GM21515 (cell line): ENCODE measurements around the gene DDB1.
A peak's percentile ranks its signal among the peaks of the same experiment; 100 is the strongest.

ENCODE experiments used
- ATAC-seq: cut with Tn5 transposase; IDR thresholded peaks from one replicate; pipeline ENCODE4 v1.9.1; 2021; ENCODE audit not compliant: unreplicated experiment

Gene DDB1

DNA sequence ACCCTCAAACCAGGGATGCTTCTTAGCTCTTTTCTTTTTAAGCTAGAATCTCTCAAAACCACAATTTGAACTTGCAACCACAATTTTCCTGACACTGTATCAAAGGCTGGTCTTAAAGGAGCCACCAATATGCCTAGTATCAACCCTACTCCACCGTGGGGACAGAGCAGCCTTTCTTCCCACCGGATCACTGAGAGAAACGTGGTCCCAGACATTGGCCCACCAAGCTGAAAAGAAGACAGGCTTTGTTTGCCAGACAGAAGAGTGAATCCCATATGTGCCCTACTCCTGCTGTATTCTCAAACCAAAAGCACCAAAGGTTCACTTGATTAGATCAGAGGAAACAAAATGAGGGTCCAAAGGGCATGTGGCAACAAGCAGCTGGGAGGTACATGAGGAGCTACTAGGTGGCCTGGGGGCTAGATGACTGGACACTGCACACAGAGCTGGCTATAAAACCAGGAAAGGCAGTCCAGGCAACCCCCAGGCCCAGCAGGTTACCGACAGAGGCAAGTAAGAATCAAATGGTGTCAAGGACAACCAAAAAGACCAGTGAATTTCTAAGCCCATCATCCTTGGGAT is 34.2 kb downstream of the DDB1 start:
- no peak for ATAC-seq

DNA sequence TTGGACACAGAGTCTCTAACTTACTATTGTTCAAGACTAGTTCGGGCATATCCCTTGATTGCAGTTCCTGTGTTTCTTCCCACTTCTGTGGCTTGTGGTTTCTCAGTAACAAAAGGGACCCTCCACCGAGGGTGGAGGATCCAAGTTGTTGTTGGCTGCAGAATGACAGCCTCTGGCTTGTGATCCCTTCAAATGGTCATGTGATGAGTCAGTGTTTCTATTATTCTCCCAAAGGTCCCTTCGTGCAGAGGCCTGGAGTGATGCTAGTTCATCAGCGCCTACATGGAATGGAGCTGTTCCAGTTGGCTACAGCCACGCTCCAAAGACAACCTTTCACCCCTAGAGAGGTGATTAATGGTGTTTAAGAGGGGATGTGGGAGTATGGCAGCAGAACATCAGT is 35.2 kb downstream of the DDB1 start:
- no peak for ATAC-seq

DNA sequence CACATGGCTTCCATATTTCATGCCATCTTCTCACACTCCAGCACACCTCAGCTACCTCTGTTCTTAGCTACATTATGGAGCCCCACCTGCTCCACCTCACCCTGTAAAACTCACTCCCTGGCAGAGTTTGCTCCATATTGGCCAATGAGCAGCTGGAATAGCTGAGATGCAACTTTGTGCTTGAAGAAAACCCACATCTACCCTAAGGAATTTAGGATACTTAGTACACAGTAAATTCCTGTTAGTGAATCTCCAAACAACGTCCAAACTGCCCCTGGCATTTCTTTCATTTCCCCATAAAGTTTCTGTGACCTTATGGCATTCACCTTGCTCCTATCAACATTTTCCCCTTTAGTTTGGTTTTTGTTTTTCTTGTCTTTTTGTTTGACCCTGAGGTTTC is 35.6 kb downstream of the DDB1 start:
- ATAC-seq = no peak

DNA sequence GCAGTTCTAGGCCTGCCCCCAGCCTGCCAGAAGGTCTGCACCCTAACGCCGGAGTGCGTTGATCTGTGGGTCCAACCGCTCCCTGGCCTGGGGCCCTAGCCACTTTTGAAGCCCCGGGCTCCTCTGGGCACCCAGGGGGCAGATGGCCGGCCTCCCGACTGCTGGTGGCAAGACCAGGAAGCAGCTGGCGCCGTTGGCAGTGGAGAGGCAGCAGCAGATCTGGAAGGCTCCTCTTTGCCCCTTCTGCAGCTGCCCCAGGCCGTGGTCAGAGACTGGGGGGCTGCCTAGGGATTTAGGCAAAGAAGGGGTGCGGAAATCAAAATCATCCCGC is 37.3 kb downstream of the DDB1 start:
- ATAC-seq = no peak

DNA sequence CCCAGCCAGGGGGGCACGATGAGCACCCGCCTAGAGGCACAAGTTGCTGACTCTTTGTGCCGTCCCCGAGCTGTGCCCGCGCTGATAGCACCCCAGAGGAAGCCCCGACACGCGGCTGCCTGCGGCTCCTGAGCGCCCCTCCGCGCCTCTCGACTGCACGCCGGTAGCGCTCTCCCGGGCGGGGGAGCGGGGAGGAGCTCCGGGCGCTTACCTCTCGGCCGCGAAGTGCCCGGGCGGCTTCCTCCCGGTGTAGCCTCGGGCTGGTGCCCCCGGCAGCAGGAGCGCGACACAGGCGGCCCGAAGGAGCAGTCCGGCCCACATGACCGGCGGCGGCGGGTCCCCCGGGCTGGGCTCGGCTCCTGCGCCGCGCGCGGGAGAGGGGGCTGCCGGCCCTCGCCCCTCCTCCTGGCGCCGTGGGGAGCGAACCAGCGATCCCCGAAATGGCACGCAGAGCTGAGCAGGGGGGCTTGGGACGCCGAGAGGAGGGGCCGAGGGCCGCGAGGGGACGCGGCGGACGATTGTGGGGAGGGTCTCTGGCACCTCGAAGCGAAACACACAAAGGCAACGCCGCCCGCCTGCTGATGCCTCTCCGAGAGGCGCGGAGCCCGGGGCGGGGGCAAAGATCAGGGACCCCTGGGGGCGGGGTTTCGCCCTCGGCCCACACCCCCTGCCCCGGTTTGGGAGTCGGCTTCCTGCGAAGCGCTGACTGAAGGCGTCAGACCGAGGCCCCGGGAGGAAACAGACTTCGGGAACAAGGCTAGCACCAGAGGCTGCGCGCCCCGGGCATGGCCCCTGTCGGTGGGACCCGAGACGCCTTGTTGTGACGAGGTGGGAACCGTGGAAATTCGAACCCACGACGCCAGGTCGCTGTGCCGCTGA is 37.9 kb downstream of the DDB1 start, which contains the start of gene VWCE:
Gene VWCE, minus strand, starts transcription at position 600 of the 879 bp plus-strand sequence. Its CDS starts 279 bp downstream, at position 321.
- peak; percentile 67 for ATAC-seq

DNA sequence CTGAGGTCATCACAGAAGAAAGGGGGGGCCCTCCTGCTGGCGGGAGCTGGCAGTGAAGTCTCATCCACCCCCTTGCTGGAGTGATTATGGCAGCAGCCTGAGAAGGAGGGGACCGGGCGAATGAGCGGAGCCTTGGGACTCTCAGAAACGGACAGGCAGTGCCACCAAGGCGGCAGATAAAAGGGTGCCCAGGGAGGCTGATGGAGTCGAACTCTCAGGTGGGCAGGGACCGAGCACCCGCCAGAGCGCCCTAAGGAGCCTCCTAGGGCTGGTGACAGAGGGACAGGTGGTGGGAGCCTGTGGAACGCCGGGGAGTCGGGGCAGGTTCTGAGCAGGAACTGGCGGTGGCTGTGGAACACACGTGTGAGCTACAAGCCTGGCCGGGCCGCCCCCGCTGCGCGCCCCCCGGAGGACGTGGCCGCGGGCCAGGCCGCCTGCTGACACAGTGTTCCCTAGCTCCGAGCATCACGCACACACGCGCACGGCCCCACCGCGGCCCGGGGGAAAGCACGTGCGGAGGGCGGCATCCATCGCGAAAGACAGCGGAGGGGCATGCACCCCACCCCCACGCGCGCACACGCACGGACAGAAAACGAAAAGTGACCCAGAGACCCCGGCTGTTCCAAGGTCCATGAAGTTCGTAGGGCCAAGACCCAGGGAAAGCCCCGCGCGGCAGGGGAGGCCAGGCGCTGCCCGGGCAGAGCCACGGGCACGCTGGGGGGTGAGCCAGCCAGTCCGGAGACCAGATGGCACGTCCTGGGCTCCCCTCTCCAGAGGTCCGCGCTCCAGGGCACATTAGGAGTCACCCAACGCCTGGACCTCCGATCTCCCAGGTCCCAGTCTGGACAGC is 38.8 kb downstream of the DDB1 start:
- ATAC-seq = peak; percentile 28

DNA sequence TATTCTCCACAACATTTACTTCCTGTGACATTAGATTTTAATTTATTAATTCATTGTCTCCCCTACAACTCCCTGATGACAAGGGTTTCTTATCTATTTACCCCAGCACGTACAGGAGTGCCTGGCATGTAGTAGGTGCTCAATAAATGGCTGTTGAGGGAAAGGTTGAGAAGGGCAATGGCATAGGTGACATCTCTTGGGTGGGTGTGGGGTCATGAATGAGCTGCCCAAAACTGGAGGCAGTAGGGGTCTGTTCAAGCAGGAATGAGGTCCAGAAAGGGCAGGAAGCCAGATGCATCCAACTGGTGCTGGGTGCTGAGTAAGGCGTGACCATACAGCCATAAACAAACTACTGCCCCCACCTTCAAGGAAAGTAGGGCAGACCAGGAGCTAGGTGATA is 40.5 kb downstream of the DDB1 start:
- ATAC-seq = no peak

DNA sequence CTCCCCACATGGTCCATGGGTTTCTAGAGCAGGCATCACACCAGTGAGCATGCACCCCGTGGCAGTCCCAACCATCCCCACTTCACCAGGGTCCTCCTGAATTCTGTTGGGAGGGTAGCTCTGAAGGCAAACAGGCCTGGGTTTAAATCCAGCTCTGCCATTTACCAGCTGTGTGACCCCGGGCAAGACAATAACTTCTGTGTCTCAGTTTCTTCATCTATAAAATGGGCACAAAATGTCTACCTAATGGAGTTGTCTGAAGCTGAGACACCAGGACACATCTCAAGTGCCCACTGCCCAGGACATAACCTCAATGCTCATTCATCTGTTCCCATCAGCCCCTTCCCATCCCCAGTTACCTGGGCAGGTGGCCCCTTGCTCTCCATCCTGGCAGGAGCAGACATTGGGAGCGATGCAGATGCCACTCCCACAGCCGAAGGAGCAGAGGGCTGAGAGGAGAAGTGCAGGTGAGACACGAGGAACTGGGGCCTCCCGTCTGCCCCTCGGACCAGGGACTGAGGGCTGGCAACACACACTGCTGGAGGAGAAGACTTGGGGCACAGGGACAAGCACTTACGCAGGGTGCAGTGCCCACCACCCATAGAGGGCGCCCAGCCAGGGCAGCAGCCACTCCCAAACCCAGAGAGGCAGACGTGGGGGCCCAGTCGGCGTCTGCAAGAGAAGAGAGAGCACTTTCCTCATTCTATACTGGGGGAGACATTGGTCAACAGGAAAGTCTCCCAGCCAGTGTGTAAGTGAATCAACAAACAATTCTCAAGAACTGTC is 41.8 kb downstream of the DDB1 start:
- ATAC-seq = no peak

DNA sequence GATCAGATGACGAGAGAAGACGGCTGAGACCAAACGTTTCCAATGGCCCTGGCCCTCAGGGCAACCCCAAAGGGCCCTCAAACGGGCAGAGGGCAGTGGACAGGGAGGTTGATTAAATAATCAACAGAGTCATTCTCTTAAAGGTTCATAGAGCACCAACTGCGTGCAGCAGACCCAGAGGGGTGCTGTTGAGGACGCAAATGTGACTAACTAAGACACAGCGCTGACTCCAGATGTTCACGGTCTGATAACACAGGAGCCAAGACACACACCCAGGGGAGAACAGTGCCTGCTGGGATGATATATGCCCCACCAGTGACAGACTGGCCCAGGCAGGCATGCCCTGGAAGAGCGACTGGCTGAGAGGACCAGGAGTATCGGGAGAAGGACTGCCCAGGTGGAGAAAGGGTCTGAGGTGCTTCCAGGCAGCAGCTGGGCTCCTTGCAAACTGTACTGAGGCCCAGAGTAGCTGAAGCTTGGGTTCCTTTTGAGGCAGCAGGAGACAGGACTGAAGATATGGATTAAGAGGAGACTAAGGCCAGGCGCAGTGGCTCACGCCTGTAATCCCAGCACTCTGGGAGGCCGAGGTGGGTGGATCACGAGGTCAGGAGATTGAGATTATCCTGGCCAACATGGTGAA is 45.4 kb downstream of the DDB1 start:
- no peak for ATAC-seq

DNA sequence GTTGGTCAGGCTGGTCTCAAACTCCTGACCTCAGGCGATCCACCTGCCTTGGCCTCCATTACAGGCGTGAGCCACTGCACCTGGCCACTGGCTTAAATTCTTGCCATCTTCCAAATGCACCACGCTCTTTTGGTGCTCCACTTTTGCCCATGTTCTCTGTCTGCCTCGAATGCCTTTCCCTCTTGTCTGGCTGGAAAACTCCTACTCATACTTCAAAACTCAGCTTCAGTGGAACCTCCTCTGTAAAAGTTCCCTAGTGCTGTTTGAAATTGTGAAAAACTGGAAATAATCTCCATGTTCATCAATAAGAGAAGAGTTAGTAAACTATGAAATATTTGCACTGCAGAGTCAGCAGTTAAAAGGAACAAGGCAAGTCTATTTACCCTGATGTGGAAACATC is 49.3 kb downstream of the DDB1 start:
- ATAC-seq = no peak

DNA sequence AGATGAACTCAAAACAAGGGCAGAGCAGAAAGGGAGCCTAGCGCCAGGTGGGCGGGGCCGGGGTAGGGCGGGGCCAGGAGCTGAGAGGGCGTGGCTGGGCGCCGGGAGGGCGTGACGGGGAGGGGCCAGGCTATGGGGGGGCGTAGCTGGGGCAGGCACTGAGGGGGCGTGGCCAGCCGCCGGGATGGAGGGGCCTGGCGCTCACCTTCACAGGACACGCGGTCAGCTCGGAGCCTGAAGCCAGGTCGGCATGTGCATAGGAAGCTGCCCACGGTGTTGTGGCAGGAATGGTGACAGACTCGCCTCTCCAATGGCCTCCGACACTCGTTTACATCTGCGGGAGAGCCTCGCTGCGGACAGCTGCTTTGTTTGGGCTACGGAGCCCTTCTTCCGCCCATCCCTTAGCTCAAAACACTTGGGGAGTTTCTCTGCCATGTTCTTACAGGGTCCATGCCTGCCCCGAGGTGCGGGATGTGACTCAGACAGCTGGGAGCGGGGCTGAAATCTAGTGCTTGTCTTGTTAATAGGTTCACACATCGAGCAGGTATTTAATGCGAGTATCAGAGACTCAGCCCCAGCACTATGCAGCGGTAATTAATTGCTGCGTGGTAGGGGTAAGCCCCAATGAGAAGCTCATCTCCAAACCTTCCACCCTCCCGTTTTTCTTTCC is 51.2 kb downstream of the DDB1 start:
- no peak for ATAC-seq

DNA sequence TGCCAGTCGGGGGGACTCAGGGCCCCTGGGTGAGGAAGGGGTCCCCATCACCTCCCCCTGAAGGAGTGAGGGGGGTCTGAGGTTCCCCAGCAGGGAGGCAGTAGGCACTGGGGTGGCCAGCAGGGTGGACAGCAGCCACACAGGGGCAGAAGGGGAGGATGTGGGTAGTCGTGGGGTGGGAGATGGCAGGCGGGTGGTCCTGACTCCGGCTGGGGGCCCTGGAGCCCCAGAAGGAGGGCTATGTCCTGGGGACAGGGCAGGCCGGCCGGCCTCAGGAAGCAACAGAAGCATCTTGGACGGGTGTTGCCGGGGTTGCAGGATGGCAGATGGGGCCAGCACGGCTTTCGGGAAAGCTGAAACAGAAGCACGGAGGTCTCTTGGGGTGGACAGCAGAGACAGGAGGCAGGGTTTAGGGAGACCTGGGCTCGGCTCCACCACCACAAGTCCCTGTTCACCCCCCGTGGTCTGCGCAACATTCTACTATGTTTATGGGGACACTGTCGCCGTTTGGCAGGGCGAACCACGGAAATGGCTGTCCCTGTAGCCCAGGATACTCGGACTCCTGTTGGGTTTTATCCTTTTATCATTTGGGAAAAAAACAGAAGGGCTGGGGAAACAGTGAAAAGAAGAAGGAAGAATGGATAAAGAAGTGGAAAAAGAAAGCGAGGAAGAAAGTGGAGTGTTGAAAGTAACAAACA is 51.9 kb downstream of the DDB1 start:
- no peak for ATAC-seq

DNA sequence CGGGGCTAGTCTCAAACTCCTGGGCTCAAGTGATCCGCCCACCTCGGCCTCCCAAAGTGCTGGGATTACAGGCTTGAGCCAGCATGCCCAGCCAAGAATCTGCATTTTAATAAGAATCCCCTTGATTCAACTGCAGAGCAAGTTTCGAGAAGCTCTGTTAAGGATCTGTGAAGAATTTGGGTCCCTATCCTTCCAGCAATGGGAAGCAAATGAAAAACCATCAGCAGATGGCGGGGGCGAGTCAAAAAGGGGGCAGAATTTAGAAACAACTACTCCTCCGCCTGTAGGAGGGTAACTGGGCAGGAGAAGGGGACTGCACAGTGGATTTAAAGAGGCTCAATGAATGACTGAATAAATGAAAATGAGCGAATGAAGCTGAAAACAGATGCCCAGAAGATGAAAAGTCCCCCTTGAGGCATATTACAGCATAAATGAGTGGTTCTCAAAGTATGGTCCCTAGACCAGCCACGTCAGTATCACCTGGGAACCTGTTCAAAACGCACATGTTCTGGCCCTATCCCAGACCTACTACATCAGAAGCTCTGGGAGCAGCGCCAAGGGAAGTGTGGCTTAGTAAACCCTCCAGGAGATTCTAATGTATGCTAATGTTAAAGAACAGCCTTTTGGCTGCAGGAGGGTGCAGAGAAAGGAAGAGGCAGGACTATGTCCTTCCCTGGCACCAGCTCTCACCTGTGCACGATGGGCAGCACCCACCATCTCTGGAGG is 52.8 kb downstream of the DDB1 start:
- no peak for ATAC-seq

DNA sequence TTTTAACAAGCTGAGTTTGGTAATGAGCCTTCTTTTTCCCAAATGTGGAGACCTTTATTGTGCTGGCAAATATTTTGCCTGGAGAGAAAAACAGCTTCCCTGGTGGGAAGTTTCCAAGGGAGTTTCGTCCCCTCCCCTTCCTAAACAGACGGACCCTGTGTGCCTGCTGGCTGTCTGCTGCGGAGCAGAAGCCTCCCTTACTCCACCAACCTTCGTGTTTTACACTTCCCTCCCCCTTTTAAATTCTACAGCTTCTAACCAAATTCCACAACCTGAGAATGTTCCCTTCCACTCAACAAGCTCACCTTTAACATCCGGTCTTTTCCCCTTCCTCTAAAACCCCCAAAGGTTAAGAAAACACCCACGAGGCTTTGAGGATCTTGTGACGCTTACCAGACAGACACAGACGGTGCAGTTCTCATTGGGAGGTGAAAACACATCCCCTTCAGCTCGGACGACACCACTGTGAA is 54.9 kb downstream of the DDB1 start:
- no peak for ATAC-seq

DNA sequence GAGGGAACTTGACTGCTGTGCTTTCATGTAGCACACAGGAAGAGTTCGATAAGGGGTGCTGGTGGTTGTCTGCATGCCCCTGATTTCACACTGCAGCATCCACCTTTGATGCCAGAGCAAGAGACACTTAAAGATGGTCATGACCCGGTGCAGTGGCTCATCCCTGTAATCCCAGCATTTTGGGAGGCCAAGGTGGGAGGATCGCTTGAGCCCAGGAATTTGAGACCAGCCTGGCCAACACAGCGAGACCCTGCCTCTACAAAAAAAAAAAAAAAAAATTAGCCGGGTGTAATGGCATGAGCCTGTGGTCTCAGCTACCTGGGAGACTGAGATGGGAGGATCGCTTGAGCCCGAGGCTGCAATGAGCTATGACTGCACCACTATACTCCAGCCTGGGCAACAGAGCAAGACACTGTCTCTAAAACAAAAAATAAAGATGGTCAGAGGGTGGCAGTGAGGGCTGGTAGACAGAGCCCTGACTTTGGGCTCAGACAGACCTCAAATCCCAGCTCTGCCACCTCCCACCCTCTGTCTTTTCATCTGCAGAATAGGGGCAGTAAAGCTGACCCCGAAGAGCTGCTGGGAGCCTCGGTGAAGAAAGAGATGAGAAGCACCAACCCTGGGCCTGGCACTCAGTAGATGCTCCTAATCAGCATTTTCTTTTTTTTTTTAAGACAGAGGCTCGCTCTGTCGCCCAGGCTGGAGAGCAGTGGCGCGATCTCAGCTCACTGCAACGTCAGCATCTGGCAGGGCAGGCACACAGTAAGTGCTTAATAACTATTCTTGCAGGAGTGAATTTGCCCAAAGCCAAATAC is 55.5 kb downstream of the DDB1 start:
- ATAC-seq = no peak

DNA sequence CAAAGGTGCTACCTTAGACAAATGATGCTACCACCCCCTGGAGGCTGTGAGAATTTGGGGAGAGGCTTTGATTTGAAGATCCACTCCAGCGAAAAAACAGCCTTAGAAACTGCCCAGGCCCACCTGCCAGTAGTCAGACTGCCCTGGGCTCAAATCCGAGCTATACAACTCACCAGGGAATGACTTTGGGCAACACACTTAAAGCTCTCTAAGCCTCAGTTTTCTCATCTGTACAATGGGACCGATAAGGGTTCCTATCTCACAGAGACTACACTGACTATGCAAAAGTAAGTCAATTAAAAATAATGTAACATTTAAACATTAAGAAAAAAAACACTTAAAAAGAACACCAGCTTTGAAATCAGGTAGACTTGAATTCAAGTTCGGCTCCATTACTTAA is 57.7 kb downstream of the DDB1 start:
- no peak for ATAC-seq

DNA sequence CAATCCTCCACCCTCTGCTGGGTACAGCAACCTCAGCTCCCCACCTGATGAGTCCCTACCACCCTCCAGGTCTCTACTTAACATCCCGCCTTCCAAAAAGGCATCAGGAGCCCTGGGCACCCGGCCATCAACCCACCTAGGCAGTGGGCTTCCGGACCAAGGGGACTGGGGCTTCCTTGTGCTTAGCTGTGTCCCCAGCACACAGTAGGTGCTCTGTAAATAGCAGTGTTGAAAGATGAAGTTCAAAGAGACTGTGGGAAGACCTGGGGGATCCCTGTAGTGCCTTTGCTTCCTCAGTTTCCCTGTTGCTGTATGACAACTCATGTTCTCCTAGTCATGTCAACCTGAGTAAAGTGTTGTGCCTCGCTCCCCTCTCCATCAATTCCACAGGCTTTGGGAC is 58.8 kb downstream of the DDB1 start:
- ATAC-seq = no peak
